GM19043 (cell line): ENCODE data around the gene TTLL11.
"Not testable (repeated sequence)": the region's sequence is repeated elsewhere in the genome, so short reads cannot be mapped to it uniquely, and the experiment has no call there.

Experiments
- ATAC-seq: cut with Tn5 transposase; IDR thresholded peaks from one replicate; pipeline ENCODE4 v1.9.1; 2021; ENCODE audit warnings: low read depth; ENCODE audit not compliant: unreplicated experiment

The TTLL11 gene

GRCh38 chr9:121914604-121915303 is 178.4 kb downstream of the TTLL11 start:
- no peak for ATAC-seq

DNA sequence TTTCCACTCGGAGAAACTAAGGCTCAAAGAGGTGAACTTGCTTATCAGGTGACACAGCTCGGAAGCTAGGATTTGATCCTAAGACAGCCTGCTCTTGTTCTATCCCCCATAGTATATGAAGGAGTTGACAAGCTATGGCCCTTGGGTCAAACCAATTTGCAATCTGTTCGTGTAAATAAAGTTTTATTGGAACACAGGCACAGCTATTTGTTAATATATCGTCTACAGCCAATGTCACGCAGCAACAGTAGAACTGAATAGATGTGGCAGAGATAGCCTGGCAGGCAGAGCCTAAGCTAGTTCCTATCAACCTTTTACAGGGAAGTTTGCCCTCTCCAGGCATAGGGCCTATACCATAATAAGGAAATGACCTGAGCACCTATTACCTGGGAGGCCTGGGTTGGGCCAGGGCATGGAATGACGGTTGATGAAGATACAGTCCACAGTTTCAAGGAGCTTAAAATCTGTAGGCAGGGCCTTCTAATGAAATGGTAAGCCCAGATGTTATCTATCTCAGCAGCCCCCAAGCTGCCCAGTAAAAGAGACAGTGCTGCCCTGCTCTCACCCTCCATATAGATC is 179.0 kb downstream of the TTLL11 start:
- no peak for ATAC-seq

DNA sequence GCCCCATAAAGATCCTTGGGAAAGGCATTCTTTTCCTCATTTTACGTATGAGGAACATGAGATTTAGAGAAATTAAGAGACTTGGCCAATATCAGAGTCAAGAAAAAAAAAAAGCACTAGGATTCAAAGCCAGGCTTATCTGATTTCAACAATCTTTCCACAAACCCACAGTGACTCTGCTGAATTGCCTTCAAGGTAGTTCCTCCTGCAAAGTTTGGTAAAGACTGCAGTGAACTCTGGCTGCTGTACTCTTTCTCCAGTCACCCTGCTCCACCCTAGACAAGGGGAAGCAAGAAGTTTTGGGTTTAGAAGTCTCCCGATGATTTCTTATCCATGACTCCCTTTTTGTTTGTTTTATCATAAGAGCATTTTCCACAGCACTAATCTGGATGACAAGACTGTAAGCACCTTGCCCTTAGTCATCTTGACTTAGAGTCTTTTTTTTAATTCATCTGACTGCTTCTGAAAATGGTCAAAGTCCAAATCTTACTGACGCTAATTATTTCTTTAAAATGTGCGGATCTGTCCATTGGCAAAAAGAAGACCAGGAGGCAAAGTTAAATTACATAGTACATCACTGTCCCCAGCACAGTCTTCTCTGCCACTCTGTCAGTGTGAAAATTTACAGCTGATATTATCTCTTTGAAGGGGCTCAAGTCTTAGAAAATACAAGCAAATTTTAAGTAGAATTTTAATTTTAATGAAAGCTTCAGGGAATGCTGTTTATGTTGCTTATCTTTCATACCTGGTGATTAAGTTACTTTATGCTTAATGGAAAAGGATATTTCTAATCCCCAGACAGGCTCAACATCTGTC is 180.1 kb downstream of the TTLL11 start:
- no peak for ATAC-seq

DNA sequence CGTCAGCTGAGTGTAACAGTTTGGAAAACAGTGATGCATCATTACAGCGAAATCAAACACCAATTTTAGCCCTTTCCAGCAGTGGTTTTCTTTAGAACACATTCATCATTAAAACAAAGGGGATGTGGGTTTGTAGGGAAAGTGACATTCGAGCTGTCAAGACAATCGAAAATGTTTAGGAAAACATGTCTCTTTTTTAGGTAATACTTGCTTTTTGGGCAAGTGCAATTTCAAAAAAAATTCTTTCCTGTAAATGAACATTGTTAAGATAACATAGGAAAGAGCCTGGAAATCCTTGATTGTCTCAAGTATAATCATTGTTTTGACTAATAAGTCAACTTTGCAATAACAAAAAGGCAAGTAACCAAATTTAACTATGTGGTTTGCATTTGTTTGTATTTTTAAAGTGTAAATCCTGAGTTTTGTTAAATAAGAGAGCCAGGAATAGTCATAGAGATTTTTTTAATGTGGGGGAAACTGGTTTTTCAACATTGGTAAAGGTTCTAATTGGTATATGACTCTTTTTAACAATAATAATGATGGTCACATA is 182.5 kb downstream of the TTLL11 start:
- ATAC-seq: no peak

DNA sequence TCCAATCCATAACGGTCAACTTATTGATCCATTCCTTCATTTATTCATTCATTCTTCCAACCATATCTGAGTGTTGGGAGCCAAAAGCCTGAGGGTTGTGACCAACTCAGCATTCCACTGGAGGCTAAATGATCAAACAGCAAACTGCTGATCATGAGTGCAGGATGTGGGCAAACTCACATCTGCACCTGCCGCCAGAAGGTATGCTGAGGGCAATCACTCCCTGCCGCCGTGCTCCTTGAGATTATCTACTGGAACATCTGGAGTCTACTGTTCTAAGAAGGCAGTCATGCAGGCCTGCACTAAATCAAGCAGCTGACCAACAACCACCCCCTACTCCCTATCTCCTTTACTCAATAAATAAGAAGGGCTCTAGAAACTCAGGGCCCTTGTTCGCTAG is 184.0 kb downstream of the TTLL11 start:
- no peak for ATAC-seq

DNA sequence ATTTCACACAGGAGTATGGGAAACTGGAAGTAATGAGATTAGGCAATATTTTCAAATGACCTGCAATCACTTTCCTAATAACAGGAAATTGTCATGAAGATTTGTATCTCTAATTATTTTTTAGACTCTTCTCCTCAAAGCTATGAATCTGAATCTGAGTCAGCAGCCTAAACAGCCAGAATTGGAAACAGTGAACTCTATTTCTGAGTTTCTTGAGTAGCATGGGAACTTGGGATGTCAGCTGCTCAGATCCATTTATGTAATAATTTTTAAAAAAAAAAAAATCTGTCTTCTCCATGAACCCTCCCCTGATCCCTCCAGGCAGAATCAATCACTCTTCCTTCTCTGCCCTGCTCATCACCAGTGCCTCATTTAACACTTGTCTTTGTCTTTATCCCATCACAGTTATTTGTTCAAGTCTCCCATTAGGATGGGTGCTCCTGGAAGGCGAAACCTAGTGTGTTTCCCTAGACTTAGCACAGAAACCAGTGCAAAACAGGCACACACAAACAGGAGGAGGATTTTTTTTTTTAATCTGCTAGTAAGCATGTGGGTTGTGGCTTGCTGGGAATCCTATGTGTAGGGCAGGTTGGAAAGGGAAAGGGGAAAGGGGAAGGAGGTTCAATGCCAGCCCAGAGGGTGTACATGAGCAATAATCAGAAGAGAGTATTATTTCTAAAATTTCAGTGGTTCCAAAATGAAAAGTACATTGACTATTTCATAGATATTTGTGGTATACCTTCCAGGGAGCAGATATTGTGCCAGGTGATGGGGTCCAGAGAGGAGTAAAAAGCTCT is 186.8 kb downstream of the TTLL11 start:
- no peak for ATAC-seq

- no peak for ATAC-seq
These were observed 190.5 kb downstream of the TTLL11 start for GRCh38 chr9:121902461-121903135.

DNA sequence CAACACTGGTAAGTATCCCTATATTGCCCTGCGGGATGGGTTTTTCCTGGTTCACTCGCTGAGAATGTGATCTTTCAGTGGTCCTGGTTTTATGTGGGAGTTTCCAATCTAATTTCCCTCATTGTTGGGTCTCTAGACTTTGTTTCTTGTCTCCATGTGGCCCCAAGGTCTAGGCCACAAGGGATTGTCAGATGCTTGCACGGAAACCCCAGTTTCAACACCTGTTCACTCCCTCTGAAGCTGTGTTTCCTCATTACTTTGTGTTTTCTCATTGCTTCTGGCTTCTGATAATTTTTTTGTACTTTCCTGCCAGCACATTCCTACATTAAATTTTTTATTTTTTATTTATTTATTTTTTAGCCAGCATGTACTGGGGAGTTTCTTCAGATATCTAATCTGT is 191.5 kb downstream of the TTLL11 start:
- ATAC-seq: no peak

DNA sequence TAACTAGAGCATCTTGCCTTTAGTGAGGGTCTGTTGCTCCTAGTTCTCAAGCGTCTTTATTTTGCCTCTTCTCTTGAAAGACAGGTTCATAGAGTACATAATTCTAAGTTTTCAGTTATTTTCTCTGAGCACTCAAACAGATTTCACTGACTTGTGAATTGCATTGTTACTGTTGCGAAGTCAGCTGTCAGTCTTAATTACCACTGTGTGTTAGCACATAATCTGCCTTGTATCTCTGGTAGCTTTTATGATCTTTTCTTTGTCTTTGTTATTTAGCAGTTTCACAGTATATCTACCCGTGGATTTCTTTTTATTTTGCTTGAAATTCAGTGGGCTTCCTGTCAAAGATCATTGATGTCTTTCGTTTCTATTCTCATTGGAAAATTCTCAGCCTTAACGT is 192.9 kb downstream of the TTLL11 start:
- ATAC-seq: no peak

- ATAC-seq: no peak
These were observed 194.3 kb downstream of the TTLL11 start for GRCh38 chr9:121898856-121899255.

DNA sequence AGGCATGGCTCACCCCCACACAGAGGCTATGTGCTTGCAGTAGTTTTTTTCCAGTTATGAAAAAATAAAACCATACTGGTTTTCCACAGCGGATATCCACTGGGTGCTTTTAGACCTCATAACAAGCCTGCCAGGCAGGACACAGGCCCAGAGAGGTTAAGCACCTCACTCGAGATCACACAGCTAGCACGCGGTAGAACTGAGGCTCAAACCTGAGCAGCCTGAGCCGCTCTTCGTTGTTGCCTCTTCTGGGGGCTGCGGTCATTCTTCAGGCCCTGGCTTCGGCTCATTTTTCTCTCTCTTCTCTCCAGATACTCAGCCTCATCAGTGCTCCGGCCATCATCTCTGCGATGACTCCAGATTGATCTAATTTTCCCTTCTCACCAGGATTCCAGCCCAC is 196.0 kb downstream of the TTLL11 start:
- ATAC-seq: no peak

GRCh38 chr9:121896545-121896943 is 196.6 kb downstream of the TTLL11 start:
- ATAC-seq: no peak

- no peak for ATAC-seq
These were observed 197.1 kb downstream of the TTLL11 start for GRCh38 chr9:121895818-121896544.

DNA sequence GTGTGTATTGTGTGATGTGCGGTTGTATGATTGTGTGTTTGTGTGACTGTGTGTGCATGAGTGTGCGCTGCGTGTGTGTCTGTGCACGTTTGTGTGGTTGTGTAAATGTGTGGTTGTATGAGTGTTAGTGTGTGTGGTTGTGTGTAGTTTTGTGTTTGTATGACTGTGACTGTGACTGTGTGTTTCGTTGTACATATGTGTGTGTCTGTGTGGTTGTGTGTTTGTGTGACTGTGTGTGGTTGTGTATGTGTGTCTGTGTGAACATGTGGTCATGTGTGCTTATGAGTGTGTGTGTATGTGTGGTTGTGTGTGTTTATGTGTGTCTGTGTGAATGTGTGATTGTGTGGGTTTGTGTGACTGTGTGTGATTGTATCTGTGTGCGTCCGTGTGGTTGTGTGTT is 197.8 kb downstream of the TTLL11 start:
- no peak for ATAC-seq

DNA sequence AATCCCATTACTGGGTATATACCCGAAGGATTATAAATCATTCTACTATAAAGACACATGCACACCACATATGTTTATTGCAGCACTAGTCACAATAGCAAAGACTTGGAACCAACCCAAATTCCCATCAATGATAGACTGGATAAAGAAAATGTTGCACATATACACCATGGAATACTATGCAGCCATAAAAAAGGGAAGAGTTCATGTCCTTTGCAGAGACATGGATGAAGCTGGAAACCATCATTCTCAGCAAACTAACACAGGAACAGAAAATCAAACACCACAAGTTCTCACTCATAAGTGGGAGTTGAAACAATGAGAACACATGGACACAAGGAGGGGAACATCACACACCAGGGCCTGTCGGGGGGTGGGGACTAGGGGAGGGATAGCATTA is 198.7 kb downstream of the TTLL11 start:
- not testable (repeated sequence) for ATAC-seq

DNA sequence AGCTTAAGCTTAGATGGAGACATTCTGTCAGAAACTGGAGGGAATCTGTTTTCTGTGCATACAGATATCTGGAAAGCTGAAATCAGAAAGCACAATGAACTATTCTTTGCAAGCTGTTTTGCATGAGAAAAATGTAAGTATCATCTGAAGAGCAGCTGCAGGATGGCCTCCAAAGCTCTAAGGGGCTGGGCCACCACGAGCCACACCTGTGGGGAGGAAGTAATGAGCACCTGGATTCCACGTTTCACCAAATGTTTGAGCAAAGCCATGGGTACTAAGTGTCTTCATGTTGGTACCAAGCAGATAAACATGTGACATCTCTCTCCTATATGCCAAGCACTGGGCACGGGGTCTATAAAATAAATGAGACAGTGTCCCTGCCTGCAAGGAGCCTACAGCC is 199.3 kb downstream of the TTLL11 start:
- no peak for ATAC-seq

DNA sequence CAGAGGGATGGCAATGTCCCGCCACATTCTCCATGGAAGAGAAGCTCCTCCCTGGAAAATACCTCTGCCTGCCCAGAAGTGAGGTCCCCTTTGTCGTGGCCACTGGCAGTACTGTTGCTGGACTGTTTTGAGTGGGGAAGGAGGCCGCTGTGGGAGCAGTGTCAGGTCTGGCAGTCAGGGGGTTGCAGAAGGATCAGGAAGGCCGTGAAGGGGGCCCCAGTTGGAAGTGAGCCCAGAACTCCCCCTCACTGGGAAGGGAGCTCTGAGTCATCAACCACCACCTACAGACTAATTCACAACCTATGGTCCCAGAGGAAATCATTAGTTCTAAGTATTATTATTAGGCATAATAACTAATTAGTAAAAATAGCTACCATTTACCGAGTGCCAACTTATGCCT is 200.4 kb downstream of the TTLL11 start:
- ATAC-seq: no peak

DNA sequence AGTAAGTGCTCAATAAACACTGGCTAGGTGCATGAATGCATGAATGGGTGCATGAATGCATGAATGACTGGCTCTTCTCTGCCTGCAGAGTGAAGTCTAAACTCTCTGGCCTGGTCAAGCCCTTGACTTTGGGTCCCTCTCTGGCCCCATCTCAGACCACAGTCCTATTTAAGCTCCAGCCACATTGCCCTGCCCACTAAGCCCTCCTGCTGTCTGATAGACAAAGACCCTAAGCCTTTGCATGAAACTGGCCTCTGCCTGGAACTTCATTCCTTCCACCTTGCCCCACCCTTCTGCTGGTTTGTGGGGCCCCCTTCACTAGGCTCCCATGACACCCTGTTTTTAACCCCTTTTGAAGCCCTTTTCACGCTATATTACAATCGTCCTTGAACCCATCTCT is 202.4 kb downstream of the TTLL11 start:
- ATAC-seq: no peak

GRCh38 chr9:121889990-121890563 is 203.0 kb downstream of the TTLL11 start:
- ATAC-seq: no peak
